Esophagus muscularis mucosa (tissue), 4 donors: ENCODE data around the gene CCDC83. TPM values are rescaled to one million over a fixed set of nuclear protein-coding genes. Genes with fewer than 3 reads are reported as not detected.

ENCODE experiments used
- DNase-seq: peaks from one replicate; pipeline ENCODE4 v3.0.0-alpha.2; 2017; ENCODE audit errors: extremely low spot score
- H3K27ac ChIP-seq, 4 donors: fragments of 200-600 bp; sonication (generic); replicated peaks in 1 of 4; 1 replicate in 3 of 4; 2 replicates in 1 of 4; pipeline ENCODE4 v1.5.1; 2016 to 2019; ENCODE audit warnings: mild to moderate bottlenecking in 1 of 4
- H3K27me3 ChIP-seq, 4 donors: fragments of 200-600 bp; sonication (generic); one replicate each; pipeline versions ENCODE4 v1.5.1 to v1.6.0; 2016 to 2019
- H3K36me3 ChIP-seq, 4 donors: fragments of 200-600 bp; sonication (generic); one replicate each; pipeline ENCODE4 v1.5.1; 2016 to 2019
- H3K4me1 ChIP-seq, 4 donors: fragments of 200-600 bp; sonication (generic); one replicate each; pipeline ENCODE4 v1.5.1; 2016 to 2019
- H3K4me3 ChIP-seq, 4 donors: fragments of 200-600 bp; sonication (generic); 1 replicate in 2 of 4; 2 replicates in 2 of 4; pipeline ENCODE4 v1.5.1; 2016 to 2019; ENCODE audit warnings: mild to moderate bottlenecking in 4 of 4, moderate library complexity in 1 of 4
- H3K9me3 ChIP-seq, 4 donors: fragments of 200-600 bp; sonication (generic); 1 replicate in 3 of 4; 2 replicates in 1 of 4; pipeline ENCODE4 v1.5.1; 2016 to 2019
- CTCF ChIP-seq, 3 experiments: fragments of 200-600 bp in 2 of 3; fragments of 450-650 bp in 1 of 3; sonication (generic) in 2 of 3; IDR thresholded peaks; one replicate each; pipeline ENCODE4 v1.5.1; 2017 to 2019; ENCODE audit warnings: antibody characterized with exemption in 3 of 3, mild to moderate bottlenecking in 2 of 3, moderate library complexity in 1 of 3
- EP300 ChIP-seq: sonication (generic); formaldehyde crosslinking; IDR thresholded peaks from one replicate; pipeline ENCODE4 v1.6.1; 2017; ENCODE audit warnings: antibody characterized with exemption
- POLR2A ChIP-seq: fragments of 450-650 bp; IDR thresholded peaks from one replicate; pipeline ENCODE4 v1.6.1; 2017; ENCODE audit warnings: antibody characterized with exemption, moderate library complexity, mild to moderate bottlenecking, low read depth
- POLR2AphosphoS5 ChIP-seq, 2 donors: sonication (generic); formaldehyde crosslinking; IDR thresholded peaks; one replicate each; pipeline ENCODE4 v1.6.1; 2017; ENCODE audit warnings: antibody characterized with exemption in 2 of 2
- WGBS: methylation state at CpG from one replicate; pipeline ENCODE4 v1.1.5; 2018; 5-methylcytosine and 5-hydroxymethylcytosine counted together
- intact Hi-C: fragments of 100-400 bp; cut with DNase I; formaldehyde crosslinking; loops from one replicate; pipeline ENCODE4 v1.15.1; 2023
- total RNA-seq, 4 donors: library from RNA; depleted of rRNA; stranded (reverse); fragments of >200 nt; gene quantifications; one replicate each; pipeline versions ENCODE4 v1.1.0 to v1.2.1, GENCODE V29; 2016

CCDC83 gene
- not detected for total RNA-seq

DNA sequence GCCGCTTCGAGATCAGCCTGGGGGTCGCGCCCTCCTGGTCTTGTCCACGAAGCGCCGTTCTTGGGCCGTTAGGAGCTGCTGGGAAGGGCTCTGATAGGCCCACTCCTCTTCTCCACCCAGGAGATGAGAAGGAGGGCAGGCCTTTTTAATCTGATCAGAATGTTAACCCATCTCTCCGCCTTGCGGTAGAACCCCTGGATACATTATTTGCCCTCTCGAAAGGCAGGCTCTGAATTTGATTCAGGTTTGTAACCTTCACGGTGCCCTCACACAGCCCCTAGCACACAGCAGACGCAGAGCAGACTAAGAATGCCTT lies at the start of gene CCDC83:
CCDC83 (plus strand) TSS at position 43 of the 316 bp plus-strand sequence. CDS start 9,741 bp downstream, outside the sequence.
- TF ChIP-seq POLR2AphosphoS5 (IDR thresholded peaks at IDR 0.05), result no peak
- no peak for TF ChIP-seq EP300
- TF ChIP-seq CTCF (IDR thresholded peaks at IDR 0.05), result no peak
- TF ChIP-seq POLR2A, result no peak
- H3K36me3 ChIP-seq, result no peaks in the 10 kb centered on the region
- intact Hi-C loops, result loop anchor here (5.0 to 10.0 kb wide), 3 partner anchors 87 to 440 kb away; no protein-coding TSS in a partner anchor
- 34% methylated on average over 12 of the region's 13 CpGs for WGBS
- H3K4me1 ChIP-seq, result peaks cover 7 to 14% (median 8%) of the 10 kb centered on the region in 4 donors
- H3K27me3 ChIP-seq, result no peaks in the 10 kb centered on the region
- no peaks in the 10 kb centered on the region for H3K9me3 ChIP-seq
- H3K4me3 ChIP-seq, result peak within 1 kb of the TSS; percentile 57 to 64 (median 59)
- no peak for DNase-seq
- H3K27ac ChIP-seq, result peak within 1 kb of the TSS; percentile 75 to 82 (median 80)

DNA sequence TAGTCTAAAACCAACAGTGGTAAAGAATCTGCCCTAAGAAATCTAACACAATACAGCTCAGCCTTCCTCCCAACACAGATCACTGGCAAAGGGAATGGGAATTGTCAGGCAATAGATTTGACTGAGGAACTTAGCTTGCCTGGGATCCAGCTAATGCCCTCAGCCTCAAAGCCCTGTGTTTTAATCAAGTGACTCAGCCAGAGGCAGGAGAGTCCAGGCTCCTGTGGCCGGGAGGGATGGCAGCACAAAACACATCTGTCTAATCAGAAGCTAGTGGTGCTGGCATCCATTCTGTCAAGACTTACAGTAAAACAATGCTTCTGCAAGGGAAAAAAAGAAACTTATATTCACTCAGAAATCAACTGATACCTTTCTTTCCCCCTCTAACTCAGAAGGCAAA lies 49.8 kb upstream of the CCDC83 start:
- TF ChIP-seq POLR2AphosphoS5 (IDR thresholded peaks at IDR 0.05) (no peak), CTCF (IDR thresholded peaks at IDR 0.05) (no peak), POLR2A (no peak), EP300 (no peak)
- H3K36me3 ChIP-seq, result no peaks in the 10 kb centered on the region
- no peak overlapping the region for H3K27ac ChIP-seq
- H3K4me3 ChIP-seq, result no peak overlapping the region
- H3K27me3 ChIP-seq, result no peaks in the 10 kb centered on the region
- peaks cover 5 to 11% (median 5%) of the 10 kb centered on the region in 4 donors for H3K4me1 ChIP-seq
- intact Hi-C loops, result no loop called here
- no peaks in the 10 kb centered on the region for H3K9me3 ChIP-seq
- 58% methylated on average over 1 of the region's 1 CpG for WGBS
- no peak for DNase-seq

- H3K4me3 ChIP-seq, result no peak overlapping the region
- intact Hi-C loops, result no loop called here
- no peaks in the 10 kb centered on the region for H3K9me3 ChIP-seq
- H3K36me3 ChIP-seq, result no peaks in the 10 kb centered on the region
- H3K27ac ChIP-seq, result no peak overlapping the region
- no peak for DNase-seq
- no peaks in the 10 kb centered on the region for H3K27me3 ChIP-seq
- TF ChIP-seq EP300 (no peak), POLR2AphosphoS5 (IDR thresholded peaks at IDR 0.05) (no peak), POLR2A (no peak), CTCF (IDR thresholded peaks at IDR 0.05) (no peak)
- H3K4me1 ChIP-seq, result peaks cover 7 to 17% (median 10%) of the 10 kb centered on the region in 4 donors
Observed at GRCh38 chr11:85806016-85806415, 49.2 kb upstream of the CCDC83 start.

DNA sequence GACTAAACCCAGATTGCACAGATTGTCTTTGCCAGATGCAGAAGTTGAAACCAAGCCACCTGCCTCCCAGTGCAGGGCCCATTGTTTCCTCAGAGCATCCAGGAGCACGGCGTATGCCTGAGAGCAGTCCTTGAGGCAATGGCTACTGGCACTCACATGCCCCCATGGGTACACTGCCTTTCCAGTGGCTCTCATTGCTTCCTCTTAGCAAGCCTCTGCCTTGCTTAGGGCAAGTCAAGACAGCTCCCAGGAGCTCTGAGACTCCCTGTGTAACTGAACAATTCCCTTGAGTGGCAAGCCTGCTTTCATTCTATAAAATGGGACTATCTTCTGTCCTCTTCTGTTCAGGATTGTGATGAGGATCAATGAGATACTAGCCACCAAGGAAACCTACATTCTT lies 48.3 kb upstream of the CCDC83 start:
- Histone ChIP-seq H3K4me3 (no peak overlapping the region), H3K27me3 (no peaks in the 10 kb centered on the region), H3K9me3 (no peaks in the 10 kb centered on the region), H3K36me3 (no peaks in the 10 kb centered on the region), H3K4me1 (peaks cover 12 to 25% (median 16%) of the 10 kb centered on the region in 4 donors), H3K27ac (no peak overlapping the region)
- WGBS, result 100% methylated on average over 2 of the region's 2 CpGs
- no peak for DNase-seq
- intact Hi-C loops, result no loop called here
- TF ChIP-seq EP300 (no peak), CTCF (IDR thresholded peaks at IDR 0.05) (no peak), POLR2A (no peak), POLR2AphosphoS5 (IDR thresholded peaks at IDR 0.05) (no peak)

DNA sequence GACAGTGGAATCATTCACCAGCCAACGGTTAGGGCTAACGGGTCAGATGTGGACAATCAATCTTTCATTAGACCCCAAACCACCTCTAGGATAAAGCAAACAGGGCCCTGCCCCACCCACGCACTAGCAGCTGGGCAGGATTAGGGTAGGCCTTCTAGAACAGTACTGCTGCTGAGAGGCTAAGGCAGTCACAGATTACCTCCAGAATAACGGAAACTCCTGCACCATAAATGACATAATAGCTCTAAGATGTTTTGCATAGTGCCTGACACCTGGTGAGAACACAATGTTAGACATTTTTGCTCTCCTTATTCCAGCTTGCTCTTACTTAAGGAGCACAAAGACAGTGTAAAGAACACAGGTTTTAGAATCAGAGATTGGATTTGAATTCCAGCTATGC lies 46.0 kb upstream of the CCDC83 start:
- Histone ChIP-seq H3K9me3 (no peaks in the 10 kb centered on the region), H3K4me1 (peaks cover 12 to 25% (median 16%) of the 10 kb centered on the region in 4 donors), H3K27me3 (no peaks in the 10 kb centered on the region), H3K4me3 (no peak overlapping the region), H3K27ac (no peak overlapping the region), H3K36me3 (no peaks in the 10 kb centered on the region)
- 81% methylated on average over 4 of the region's 4 CpGs for WGBS
- intact Hi-C loops, result no loop called here
- no peak for DNase-seq
- TF ChIP-seq POLR2AphosphoS5 (IDR thresholded peaks at IDR 0.05), result no peak
- TF ChIP-seq CTCF (IDR thresholded peaks at IDR 0.05), result no peak
- TF ChIP-seq EP300, result no peak
- no peak for TF ChIP-seq POLR2A
